HL-60/S4 (cell line): ENCODE results near the gene DPY19L2.
"Not testable (repeated sequence)": the region's sequence is repeated elsewhere in the genome, so short reads cannot be mapped to it uniquely, and the experiment has no call there.

ENCODE experiments used
- in situ Hi-C: fragments of 300-500 bp; cut with MboI; formaldehyde crosslinking; loops from 2 replicates; pipeline ENCODE4 v1.14.3; 2022; ENCODE audit warnings: low sequenced_read_pairs

The DPY19L2 gene

DNA sequence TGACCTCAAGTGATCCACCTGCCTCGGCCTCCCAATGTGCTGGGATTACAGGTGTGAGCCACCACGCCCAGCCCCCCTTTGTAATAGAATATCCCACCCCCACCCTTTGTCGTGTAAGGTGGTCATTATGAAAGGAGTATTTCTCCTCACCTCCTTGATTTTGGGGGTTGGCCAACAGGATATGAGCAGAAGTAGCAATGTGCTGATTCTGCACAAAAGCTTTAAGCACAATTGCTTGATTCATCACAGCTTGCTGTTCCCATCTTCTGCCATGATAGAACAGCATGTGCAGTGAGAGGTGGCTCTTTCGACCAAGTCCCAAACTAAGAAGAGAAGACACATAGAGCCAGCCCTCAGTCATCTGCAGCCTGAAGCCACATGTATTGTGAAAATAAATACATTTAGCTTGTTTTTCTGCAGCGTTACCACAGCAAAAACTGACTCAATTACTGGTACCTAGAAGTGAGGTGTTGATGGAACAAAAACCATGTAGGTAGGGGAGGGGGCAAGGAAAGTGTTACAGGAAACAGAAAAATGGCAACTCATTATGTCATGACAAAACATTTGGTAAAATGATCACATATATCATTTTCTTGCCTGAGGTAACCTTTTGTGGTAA lies 122.9 kb downstream of the DPY19L2 start:
- in situ Hi-C loops, result not testable (repeated sequence)

DNA sequence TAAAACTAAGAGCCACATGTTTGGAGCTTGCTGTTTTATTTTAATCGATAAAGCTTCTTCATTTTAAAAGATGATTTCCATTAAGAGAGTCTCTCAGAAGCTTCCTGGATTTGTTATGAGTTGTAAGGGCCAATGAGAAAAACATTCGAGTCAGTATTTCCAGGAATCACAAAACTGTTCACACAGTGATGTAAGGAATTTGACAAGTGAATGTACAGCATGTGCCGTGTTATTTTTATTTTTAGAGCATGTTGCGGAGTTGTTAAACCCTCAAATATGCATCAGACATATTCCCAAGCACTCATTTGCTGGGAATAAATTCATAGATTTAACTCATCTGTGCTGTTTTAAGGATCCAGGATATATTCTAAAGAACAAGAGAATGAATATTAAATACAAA lies 129.6 kb downstream of the DPY19L2 start:
- in situ Hi-C loops, result not testable (repeated sequence)

DNA sequence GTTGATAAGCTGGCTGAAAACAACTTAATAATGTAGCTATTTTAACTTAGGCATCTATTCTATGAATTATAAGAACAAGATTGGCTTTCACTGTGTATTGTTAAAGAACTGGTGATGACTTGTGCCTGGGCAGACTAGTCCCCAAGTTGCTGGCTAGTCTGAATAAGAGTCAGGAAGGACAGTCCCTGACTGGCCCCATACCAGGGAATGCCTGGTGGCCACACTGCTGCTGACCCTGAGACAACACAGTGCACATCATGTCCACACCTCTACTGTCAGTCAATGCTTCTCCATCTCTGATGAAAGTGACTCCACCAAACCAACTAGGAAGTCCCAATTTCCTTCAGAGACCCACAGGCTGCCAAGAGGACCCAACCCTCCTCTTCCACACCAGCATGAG lies 130.5 kb downstream of the DPY19L2 start:
- in situ Hi-C loops, result not testable (repeated sequence)

DNA sequence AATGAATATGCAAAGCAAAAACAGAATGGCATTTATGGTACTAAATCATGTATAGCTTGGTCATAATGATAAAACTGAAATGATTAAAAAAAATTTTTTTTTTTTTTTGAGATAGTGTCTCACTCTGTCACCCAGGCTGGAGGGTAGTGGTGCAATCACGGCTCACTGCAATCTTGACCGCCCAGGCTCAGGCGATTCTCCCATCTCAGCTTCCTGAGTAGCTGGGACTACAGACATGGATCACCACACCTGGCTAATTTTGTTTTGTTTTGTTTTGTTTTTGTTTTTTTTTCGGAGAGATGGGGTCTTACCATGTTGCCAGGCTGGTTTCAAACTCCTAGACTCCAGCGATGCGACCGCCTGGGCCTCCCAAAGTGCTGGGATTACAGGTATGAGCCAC lies 138.7 kb downstream of the DPY19L2 start:
- in situ Hi-C loops, result not testable (repeated sequence)

DNA sequence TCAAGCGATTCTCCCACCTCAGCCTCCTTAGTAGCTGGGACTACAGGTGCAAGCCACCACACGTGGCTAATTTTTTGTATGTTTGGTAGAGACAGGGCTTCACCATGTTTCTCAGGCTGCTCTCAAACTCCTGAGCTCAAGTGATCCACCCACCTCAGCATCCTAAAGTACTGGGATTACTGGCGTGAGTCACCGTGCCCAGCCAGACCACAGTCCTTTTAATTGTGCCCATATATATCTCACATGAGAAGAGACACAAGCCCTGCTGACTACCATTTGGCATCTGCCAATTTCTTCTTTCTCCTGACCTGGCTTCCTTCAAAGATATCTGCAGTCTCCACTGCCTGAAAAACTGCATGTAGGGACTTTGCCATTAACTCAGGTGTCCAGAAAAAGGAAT lies 142.5 kb downstream of the DPY19L2 start:
- in situ Hi-C loops, result no loop called here

DNA sequence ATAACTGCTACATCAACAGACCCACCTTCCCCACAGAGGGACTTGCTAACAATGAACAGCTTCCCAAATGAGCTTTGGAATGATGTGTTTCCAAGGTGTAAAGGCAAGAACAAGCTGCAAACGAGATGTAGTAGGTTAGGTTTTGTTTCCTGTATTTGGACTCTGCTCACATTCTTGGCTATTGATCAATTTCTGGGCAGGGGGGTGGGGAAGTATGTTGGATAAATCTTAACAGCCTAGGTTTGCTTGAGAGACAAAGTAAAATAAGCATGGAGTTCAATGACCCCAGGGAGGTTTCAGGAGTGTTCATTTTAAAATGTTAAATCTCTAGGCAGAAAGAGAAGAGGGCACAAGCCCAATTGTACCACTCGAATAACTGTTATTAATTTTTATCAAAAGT lies 146.6 kb downstream of the DPY19L2 start:
- in situ Hi-C loops, result no loop called here
